ENCODE measurements around the gene DOCK9. TPM values are rescaled to one million over a fixed set of nuclear protein-coding genes. Genes with fewer than 3 reads are reported as not detected.

The DOCK9 gene
- total and polyA plus RNA-seq, 2 donors (not counting 3 experiments of a cell fraction or from before 2014, with no cell fraction given) = 147 to 323 TPM

- TSS peak; percentile 12 for BruUV-seq (replicated peaks)
- CTCF ChIA-PET = interaction anchor here (0.7 to 3.8 kb wide), 12 partner anchors 8 to 138 kb away, joined by 3 to 37 read pairs (median 4); no protein-coding TSS in a partner anchor
These were observed 416 bp upstream of the DOCK9 start for GRCh38 chr13:98978280-98978679.

More at GRCh38 chr13:98978280-98978679, 416 bp upstream of the DOCK9 start:
- POLR2A ChIA-PET = interaction anchor here (0.6 to 1.5 kb wide), 7 partner anchors 8 to 88 kb away, joined by 3 to 8 read pairs (median 3); no protein-coding TSS in a partner anchor
- Histone ChIP-seq H3K9ac (replicated peaks; ENCODE audit: extremely low read depth, insufficient read depth, low read length) (peak overlapping the region; percentile 99), H3K4me1 (ENCODE audit: control insufficient read depth, extremely low read depth, insufficient read depth, low read length) (peaks cover 54% of the 10 kb centered on the region), H4K20me1 (replicated peaks; ENCODE audit: control insufficient read depth, extremely low read depth, insufficient read depth, low read length) (no peaks in the 10 kb centered on the region), H3K9me3 (replicated peaks; ENCODE audit: control insufficient read depth, insufficient read depth, low read length) (no peaks in the 10 kb centered on the region), H3K4me2 (ENCODE audit: insufficient read depth, low read length) (peak overlapping the region; percentile 98), H3K9me1 (replicated peaks; ENCODE audit: control insufficient read depth, extremely low read depth, insufficient read depth, low read length) (no peaks in the 10 kb centered on the region), H3K36me3 (ENCODE audit: control insufficient read depth in 2 of 2, extremely low read depth in 1 of 2, insufficient read depth in 2 of 2, low read length in 2 of 2) (no peaks in the 10 kb centered on the region), H3K79me2 (ENCODE audit: control insufficient read depth, insufficient read depth, low read length) (peaks cover 47% of the 10 kb centered on the region), H3K4me3 (replicated peaks in 1 of 3; ENCODE audit: insufficient read depth in 1 of 3, low read depth in 1 of 3, low read length in 3 of 3) (peak overlapping the region; percentile 47 to 100 (median 86)), H2AFZ (ENCODE audit: low read depth, low read length) (no peak overlapping the region), H3K27ac (ENCODE audit: insufficient read depth, low read depth, low read length) (peak overlapping the region; percentile 97), H3K27me3 (ENCODE audit: control insufficient read depth in 2 of 2, insufficient read depth in 2 of 2, low read length in 2 of 2) (no peaks in the 10 kb centered on the region)
- FAIRE-seq (peak; percentile 59), DNase-seq (ENCODE audit: low read depth, low spot score) (peak; percentile 92)
- TF ChIP-seq MYC (IDR thresholded peaks at IDR 0.05; ENCODE audit: low read depth, low read length) (peak; percentile 70), GATA2 (IDR thresholded peaks at IDR 0.05; ENCODE audit: insufficient read depth, insufficient read length, low read depth, low read length) (peak; percentile 60), CTCF (IDR thresholded peaks at IDR 0.05; ENCODE audit: extremely low read depth in 1 of 2, insufficient read depth in 1 of 2, low read depth in 1 of 2, low read length in 2 of 2) (no peak), JUN (IDR thresholded peaks at IDR 0.05; ENCODE audit: borderline replicate concordance, insufficient read depth, insufficient read length, low read depth) (peak; percentile 98), FOS (IDR thresholded peaks at IDR 0.05; ENCODE audit: borderline replicate concordance, insufficient read depth, low read length) (peak; percentile 88), POLR2AphosphoS5 (IDR thresholded peaks at IDR 0.05; ENCODE audit: insufficient read depth, low read depth, low read length) (peak; percentile 64), POLR2A (IDR thresholded peaks at IDR 0.05; ENCODE audit: low read depth, low read length) (no peak)
- dilution Hi-C loops (cut with MboI; ENCODE audit: extremely low pct_ligation_motif_present, low sequenced_read_pairs) = no loop called here
- intact Hi-C loops (cut with micrococcal nuclease) = loop anchor here (1.0 to 5.0 kb wide), 5 partner anchors 27 to 109 kb away; no protein-coding TSS in a partner anchor

All from endothelial cell of umbilical vein (primary cell).